HG02642 (cell line): Measurements from ENCODE around the gene AQP10.
A peak's percentile ranks its signal among the peaks of the same experiment; 100 is the strongest.
"Not testable (repeated sequence)": the region's sequence is repeated elsewhere in the genome, so short reads cannot be mapped to it uniquely, and the experiment has no call there.

Experiments used
- ATAC-seq: cut with Tn5 transposase; IDR thresholded peaks from one replicate; pipeline ENCODE4 v1.9.1; 2021; ENCODE audit warnings: mild to moderate bottlenecking; ENCODE audit not compliant: unreplicated experiment, poor library complexity

AQP10 gene

GRCh38 chr1:154320882-154321608 lies at the start of gene AQP10:
Gene AQP10, plus strand, starts transcription at chr1:154321093. Its CDS starts 63 bp downstream, at chr1:154321156.
- ATAC-seq: no peak

- ATAC-seq: peak; percentile 88
Observed at GRCh38 chr1:154272217-154272998, 48.5 kb upstream of the AQP10 start, which contains the start of gene HAX1. Gene HAX1, plus strand, starts transcription at chr1:154272629. Its CDS starts 95 bp downstream, at chr1:154272724.

- no peak for ATAC-seq
Observed at GRCh38 chr1:154272999-154273563, 47.8 kb upstream of the AQP10 start.

GRCh38 chr1:154276797-154277196 lies 44.1 kb upstream of the AQP10 start:
- no peak for ATAC-seq

GRCh38 chr1:154287591-154287990 lies 33.3 kb upstream of the AQP10 start:
- not testable (repeated sequence) for ATAC-seq

GRCh38 chr1:154288661-154289060 lies 32.2 kb upstream of the AQP10 start:
- no peak for ATAC-seq

GRCh38 chr1:154290921-154291320 lies 30.0 kb upstream of the AQP10 start:
- no peak for ATAC-seq

- no peak for ATAC-seq
Observed at GRCh38 chr1:154295408-154296235, 25.3 kb upstream of the AQP10 start.

- no peak for ATAC-seq
Observed at GRCh38 chr1:154301582-154301981, 19.3 kb upstream of the AQP10 start.

- peak; percentile 62 for ATAC-seq
Observed at GRCh38 chr1:154304664-154305337, 16.1 kb upstream of the AQP10 start.

GRCh38 chr1:154306151-154306550 lies 14.7 kb upstream of the AQP10 start:
- ATAC-seq: no peak

GRCh38 chr1:154307670-154308270 lies 13.1 kb upstream of the AQP10 start:
- ATAC-seq: not testable (repeated sequence)

GRCh38 chr1:154309136-154309535 lies 11.8 kb upstream of the AQP10 start:
- not testable (repeated sequence) for ATAC-seq

GRCh38 chr1:154312229-154313065 lies 8.4 kb upstream of the AQP10 start:
- not testable (repeated sequence) for ATAC-seq

GRCh38 chr1:154313066-154313356 lies 7.9 kb upstream of the AQP10 start:
- ATAC-seq: no peak

GRCh38 chr1:154314226-154314625 lies 6.7 kb upstream of the AQP10 start:
- not testable (repeated sequence) for ATAC-seq

- ATAC-seq: no peak
Observed at GRCh38 chr1:154316704-154317103, 4.2 kb upstream of the AQP10 start.

GRCh38 chr1:154318386-154318785 lies 2.5 kb upstream of the AQP10 start:
- ATAC-seq: no peak

- ATAC-seq: not testable (repeated sequence)
Observed at GRCh38 chr1:154321609-154321934, 679 bp downstream of the AQP10 start.
